GM19238 (cell line): ENCODE measurements around the gene IMPG2.
A peak's percentile ranks its signal among the peaks of the same experiment; 100 is the strongest.

Experiments
- DNase-seq: peaks from one replicate; pipeline ENCODE4 v3.0.0; 2011; ENCODE audit warnings: low spot score; ENCODE audit not compliant: insufficient read length

IMPG2 gene

DNA sequence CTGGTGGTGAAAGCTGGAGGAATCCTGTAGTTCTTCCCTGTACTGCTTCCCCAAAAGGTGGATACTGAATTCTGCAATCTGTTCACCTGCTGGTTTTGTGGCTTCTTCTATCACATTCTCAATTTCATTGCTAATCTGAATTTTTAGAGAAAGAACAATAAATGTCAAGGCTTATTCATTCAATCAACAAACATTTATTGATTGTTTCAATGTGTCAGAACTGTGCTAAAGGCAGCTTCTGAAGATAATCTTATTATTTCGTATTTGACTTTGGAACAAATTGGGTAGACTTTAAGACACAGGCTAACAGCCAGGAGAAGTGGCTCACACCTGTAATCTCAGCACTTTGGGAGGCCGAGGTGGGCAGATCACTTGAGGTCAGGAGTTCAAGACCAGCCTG lies 46.8 kb downstream of the IMPG2 start:
- no peak for DNase-seq

- no peak for DNase-seq
These were observed 47.2 kb downstream of the IMPG2 start for GRCh38 chr3:101273156-101273555.

- no peak for DNase-seq
These were observed 48.6 kb downstream of the IMPG2 start for GRCh38 chr3:101271728-101272127.

- no peak for DNase-seq
These were observed 50.2 kb downstream of the IMPG2 start for GRCh38 chr3:101270149-101270548.

DNA sequence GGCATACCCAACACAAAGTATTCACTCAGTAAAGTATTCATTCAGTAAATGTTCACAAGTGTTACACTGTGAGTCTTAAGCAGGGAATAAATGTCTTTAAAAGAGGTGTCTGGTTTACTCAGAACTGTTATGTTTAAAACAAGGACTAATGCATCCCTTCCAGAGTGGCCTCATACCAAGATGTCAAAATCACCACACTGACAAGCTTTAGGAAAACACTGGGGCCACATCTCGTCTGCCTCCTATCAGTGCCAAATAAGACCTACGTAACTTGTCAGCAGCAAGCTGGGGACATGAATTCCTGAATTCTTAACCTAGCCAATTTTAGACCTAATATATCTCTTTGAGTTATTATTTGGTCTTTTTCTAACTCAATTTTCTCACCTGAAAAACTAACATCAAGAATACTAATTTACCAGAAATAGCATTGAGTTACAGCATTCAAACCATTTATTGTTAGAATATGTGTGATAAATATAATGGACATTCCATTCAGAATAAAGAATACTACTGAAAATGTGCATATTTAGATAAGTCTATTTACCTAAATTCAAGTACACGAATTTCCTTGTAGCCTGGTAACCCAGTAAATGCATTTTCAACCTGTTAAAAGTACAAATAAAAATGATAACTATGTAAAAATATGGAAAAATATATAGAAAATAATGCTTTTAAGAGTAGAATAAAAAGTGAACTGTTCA lies 51.3 kb downstream of the IMPG2 start:
- DNase-seq, result no peak

DNA sequence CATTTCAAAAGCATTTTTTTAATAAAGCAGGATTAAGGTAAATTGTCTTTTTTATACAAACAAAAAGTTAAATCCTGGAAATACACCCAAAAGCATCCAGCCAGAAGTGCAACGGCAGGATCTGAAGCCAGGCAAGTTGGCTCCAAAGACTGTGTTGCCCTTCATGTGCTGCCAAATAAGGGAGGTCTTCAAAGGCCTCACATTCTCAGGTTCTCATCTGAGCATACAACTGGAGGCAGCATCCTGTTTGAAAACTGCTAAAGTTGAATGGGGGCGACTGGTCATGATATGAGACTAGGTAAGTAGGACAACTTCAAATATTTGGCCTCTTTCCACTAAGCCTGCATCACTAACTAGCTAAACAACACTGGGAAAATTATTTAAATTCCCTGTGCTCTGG lies 52.2 kb downstream of the IMPG2 start:
- no peak for DNase-seq

GRCh38 chr3:101266566-101266965 lies 53.8 kb downstream of the IMPG2 start:
- no peak for DNase-seq

DNA sequence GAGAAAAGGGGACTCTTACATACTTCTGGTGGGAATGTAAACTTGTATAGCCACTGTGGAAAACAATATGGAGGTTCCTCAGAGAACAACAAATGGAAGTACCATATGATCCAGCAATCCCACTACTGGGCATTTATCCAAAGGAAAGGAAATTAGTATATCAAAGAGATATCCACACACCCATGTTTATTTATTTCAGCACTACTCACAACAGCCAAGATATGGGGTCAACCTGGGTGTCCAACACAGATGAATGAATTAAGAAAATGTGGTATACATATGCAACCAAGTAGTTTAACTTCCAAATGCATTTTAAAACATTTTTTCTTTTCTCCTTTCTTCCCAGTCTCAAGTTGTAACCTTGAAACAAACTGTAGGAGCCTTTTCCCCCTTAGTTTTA lies 54.3 kb downstream of the IMPG2 start:
- no peak for DNase-seq

- DNase-seq, result peak; percentile 3
These were observed 57.8 kb downstream of the IMPG2 start for GRCh38 chr3:101262393-101263240.

GRCh38 chr3:101261506-101261905 lies 58.9 kb downstream of the IMPG2 start:
- DNase-seq, result no peak

DNA sequence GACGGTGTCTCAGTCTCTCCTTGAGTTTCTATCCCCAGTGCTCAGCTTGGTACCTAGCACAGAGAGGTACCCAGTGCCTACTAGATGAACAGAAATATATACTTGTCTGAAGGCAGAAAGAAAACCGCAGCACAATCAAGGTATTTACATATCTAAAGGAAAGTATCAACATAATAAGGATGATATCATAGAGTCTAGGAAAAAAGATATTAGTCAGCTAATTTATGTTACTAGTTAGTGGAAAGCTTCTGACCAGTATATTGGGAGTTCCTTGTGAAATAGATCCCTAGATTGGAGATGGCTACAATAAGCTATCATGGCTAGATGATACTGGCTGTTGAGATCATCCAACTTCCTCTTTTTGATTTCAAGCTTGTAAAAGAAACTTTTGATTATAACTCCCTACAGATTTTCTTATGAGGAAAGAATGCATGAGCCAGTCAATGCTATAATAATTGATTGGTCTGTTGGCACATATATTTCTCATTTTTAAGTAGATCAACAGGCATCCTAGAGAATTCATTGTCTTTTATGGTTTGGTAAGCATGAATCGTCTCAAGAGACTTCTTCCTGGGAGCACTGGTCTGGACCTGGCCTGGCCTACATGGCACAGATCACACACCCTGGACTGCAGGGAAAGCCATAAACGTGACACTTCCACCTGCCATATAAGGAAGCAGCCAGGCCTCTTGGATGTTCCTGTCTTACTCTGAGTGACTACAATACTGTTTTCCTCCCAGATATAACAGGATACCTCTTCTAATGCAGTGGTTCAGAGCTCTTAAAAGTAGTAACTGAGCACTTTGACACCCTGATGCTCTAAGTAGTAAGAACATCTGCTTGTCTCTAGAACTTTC lies 60.7 kb downstream of the IMPG2 start:
- no peak for DNase-seq

DNA sequence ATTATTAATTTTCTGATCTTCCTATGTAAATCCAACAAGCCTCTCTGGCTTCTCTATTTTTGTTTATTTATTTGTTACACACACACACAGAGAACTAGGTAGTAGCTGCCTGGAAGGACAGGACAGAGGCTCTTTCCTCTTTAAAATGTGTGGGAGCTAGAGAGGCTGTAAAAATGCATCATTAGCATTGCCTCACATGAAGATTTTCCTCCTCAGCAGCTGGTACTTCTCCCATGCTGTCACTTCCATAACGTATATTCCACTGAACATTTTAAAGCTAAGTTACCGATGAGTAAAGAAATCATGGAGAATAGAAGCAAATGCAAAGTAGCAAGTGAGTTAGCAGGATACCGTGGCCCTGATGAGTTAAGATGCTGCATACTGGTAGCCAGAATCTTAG lies 63.9 kb downstream of the IMPG2 start:
- no peak for DNase-seq

DNA sequence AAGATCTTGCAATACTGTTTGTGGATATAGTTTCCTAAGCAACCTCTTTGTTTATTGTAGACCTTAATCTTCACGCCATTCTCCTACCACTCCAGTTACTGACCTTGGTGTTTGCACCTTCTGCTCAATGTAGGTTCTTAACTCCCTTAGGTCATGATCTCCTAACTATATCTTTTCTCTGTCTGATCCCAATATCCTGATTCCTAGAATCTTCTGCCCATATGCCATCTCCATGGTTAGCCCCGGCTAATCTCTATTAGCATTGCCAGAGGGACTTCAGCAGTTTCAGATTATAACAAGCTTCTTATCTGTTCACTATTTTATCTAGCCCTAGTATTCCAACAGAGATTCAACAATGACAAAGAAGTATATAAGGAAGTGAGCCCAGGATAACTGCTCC lies 64.9 kb downstream of the IMPG2 start:
- no peak for DNase-seq

- DNase-seq, result no peak
These were observed 67.0 kb downstream of the IMPG2 start for GRCh38 chr3:101253396-101253795.

DNA sequence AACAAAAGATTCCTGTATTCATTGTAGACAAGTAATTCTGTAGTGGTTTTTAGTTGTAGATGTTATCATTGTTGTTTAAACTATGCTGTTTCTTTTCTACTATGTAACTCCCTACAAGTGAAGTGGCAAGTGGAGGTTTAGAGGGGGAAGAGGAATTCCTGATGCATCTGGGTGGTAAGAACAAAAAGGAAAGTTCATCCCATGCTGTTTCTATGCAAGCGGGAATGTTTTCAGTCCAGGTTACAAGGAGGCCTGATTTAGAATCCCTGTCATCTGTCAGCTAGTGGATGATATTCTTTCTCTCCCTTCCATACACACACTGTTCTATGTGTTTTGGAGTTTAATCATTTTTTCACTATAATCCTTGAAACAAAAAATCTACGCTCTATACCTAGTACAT lies 67.4 kb downstream of the IMPG2 start:
- no peak for DNase-seq

- no peak for DNase-seq
These were observed 68.1 kb downstream of the IMPG2 start for GRCh38 chr3:101252307-101252706.

GRCh38 chr3:101251441-101251840 lies 68.9 kb downstream of the IMPG2 start:
- no peak for DNase-seq

- no peak for DNase-seq
These were observed 70.9 kb downstream of the IMPG2 start for GRCh38 chr3:101249522-101249921.

GRCh38 chr3:101248736-101249135 lies 71.6 kb downstream of the IMPG2 start:
- no peak for DNase-seq

DNA sequence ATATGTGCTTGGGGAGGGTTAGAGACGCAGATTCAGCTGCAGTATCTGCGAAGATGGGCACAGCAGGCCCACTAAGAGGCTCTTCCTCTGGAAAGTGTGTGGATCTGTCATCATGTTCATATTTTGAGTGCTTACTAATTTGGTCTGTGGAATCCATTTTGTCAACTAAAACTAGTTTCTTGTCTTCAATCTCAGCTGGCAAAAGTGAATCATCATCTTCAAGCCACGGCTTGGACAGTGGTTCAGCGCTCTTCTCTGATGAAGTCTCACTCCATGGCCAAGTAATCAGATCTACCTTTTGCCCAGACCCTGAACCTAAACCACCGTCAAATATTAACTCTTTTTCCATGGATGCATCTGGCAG lies 76.2 kb downstream of the IMPG2 start:
- no peak for DNase-seq

- no peak for DNase-seq
These were observed 76.8 kb downstream of the IMPG2 start for GRCh38 chr3:101243285-101244211.
